Upper lobe of left lung (tissue), 4 donors: ENCODE measurements around the gene CKMT1A.
"Not testable (repeated sequence)": the region's sequence is repeated elsewhere in the genome, so short reads cannot be mapped to it uniquely, and the experiment has no call there.

ENCODE experiments used
- CTCF ChIP-seq, 6 experiments: fragments of 450-650 bp in 4 of 6; fragments of 200-600 bp in 2 of 6; sonication (generic) in 2 of 6; IDR thresholded peaks; one replicate each; pipeline ENCODE4 v1.5.1; 2016 to 2019; ENCODE audit warnings: antibody characterized with exemption in 6 of 6
- POLR2AphosphoS5 ChIP-seq, 2 donors: sonication (generic); formaldehyde crosslinking; IDR thresholded peaks; one replicate each; pipeline ENCODE4 v1.5.1; 2017; ENCODE audit warnings: antibody characterized with exemption in 2 of 2

- not testable (repeated sequence) for TF ChIP-seq CTCF, POLR2AphosphoS5 (IDR thresholded peaks at IDR 0.05)
Measured at GRCh38 chr15:43692679-43693078, 980 bp upstream of the CKMT1A start.
